NCI-H2227 treated with DMSO at 0.1 percent for 48 hours (cell line): ENCODE measurements around the gene ZMAT3.
"Not testable (repeated sequence)": the region's sequence is repeated elsewhere in the genome, so short reads cannot be mapped to it uniquely, and the experiment has no call there.

Experiments used
- DNase-seq: peaks from one replicate; lab custom pipeline; 2025; lab: John Stamatoyannopoulos, UW

Gene ZMAT3

GRCh38 chr3:179068779-179069530, 2.7 kb downstream of the ZMAT3 start:
- DNase-seq = no peak

- no peak for DNase-seq
Observed at GRCh38 chr3:179067839-179068238, 3.8 kb downstream of the ZMAT3 start.

GRCh38 chr3:179067291-179067690, 4.3 kb downstream of the ZMAT3 start:
- no peak for DNase-seq

GRCh38 chr3:179063945-179064560, 7.6 kb downstream of the ZMAT3 start:
- DNase-seq = no peak

- DNase-seq = no peak
Observed at GRCh38 chr3:179056326-179056725, 15.3 kb downstream of the ZMAT3 start.

- not testable (repeated sequence) for DNase-seq
Observed at GRCh38 chr3:179054565-179054964, 17.0 kb downstream of the ZMAT3 start.

GRCh38 chr3:179046497-179047353, 24.9 kb downstream of the ZMAT3 start:
- no peak for DNase-seq

GRCh38 chr3:179045719-179046402, 25.7 kb downstream of the ZMAT3 start:
- no peak for DNase-seq

GRCh38 chr3:179038899-179039251, 32.7 kb downstream of the ZMAT3 start:
- DNase-seq = not testable (repeated sequence)

GRCh38 chr3:179038216-179038898, 33.3 kb downstream of the ZMAT3 start:
- DNase-seq = no peak

GRCh38 chr3:179037351-179037750, 34.3 kb downstream of the ZMAT3 start:
- no peak for DNase-seq

- DNase-seq = no peak
Observed at GRCh38 chr3:179036626-179037300, 34.8 kb downstream of the ZMAT3 start.

- no peak for DNase-seq
Observed at GRCh38 chr3:179036226-179036625, 35.4 kb downstream of the ZMAT3 start.

- no peak for DNase-seq
Observed at GRCh38 chr3:179035232-179035631, 36.4 kb downstream of the ZMAT3 start.

GRCh38 chr3:179033304-179033657, 38.3 kb downstream of the ZMAT3 start:
- DNase-seq = not testable (repeated sequence)

GRCh38 chr3:179032454-179033303, 38.9 kb downstream of the ZMAT3 start:
- not testable (repeated sequence) for DNase-seq

- DNase-seq = no peak
Observed at GRCh38 chr3:179029096-179029495, 42.5 kb downstream of the ZMAT3 start.

- no peak for DNase-seq
Observed at GRCh38 chr3:179028408-179028807, 43.2 kb downstream of the ZMAT3 start.

- DNase-seq = no peak
Observed at GRCh38 chr3:179027326-179027900, 44.2 kb downstream of the ZMAT3 start.

- no peak for DNase-seq
Observed at GRCh38 chr3:179026636-179027035, 45.0 kb downstream of the ZMAT3 start.
